Erythroblast (primary cell): Measurements from ENCODE around the gene SF3B6.

ENCODE experiments used
- GATA1 ChIP-seq: IDR thresholded peaks from 2 replicates; pipeline ENCODE4 v1.6.1; 2011; ENCODE audit warnings: low read depth, mild to moderate bottlenecking, control low read depth, low read length, moderate library complexity
- POLR2A ChIP-seq: IDR thresholded peaks from 2 replicates; pipeline ENCODE4 v1.6.1; 2011; ENCODE audit warnings: mild to moderate bottlenecking, low read length

- TF ChIP-seq POLR2A (no peak), GATA1 (no peak)
These were observed 25.9 kb upstream of the SF3B6 start for GRCh38 chr2:24101992-24102391.
